NCI-H1436 (cell line): ENCODE data around the gene NUDT9.
"Not testable (repeated sequence)": the region's sequence is repeated elsewhere in the genome, so short reads cannot be mapped to it uniquely, and the experiment has no call there.

Source experiments
- DNase-seq: peaks from one replicate; lab custom pipeline; 2025; lab: John Stamatoyannopoulos, UW

The NUDT9 gene

GRCh38 chr4:87409420-87409939 lies 12.9 kb upstream of the NUDT9 start:
- no peak for DNase-seq

GRCh38 chr4:87410157-87410556 lies 12.2 kb upstream of the NUDT9 start:
- DNase-seq: no peak

GRCh38 chr4:87410679-87411078 lies 11.7 kb upstream of the NUDT9 start:
- DNase-seq: no peak

GRCh38 chr4:87414816-87415215 lies 7.6 kb upstream of the NUDT9 start:
- DNase-seq: no peak

- no peak for DNase-seq
These were observed 5.4 kb upstream of the NUDT9 start for GRCh38 chr4:87416965-87417364.

- not testable (repeated sequence) for DNase-seq
These were observed 4.0 kb upstream of the NUDT9 start for GRCh38 chr4:87418410-87418809.

GRCh38 chr4:87419578-87420249 lies 2.7 kb upstream of the NUDT9 start:
- no peak for DNase-seq

- DNase-seq: no peak
These were observed 2.0 kb upstream of the NUDT9 start for GRCh38 chr4:87420276-87420830.

- DNase-seq: peak; percentile 22
These were observed 1.1 kb downstream of the NUDT9 start for GRCh38 chr4:87423317-87424098.

GRCh38 chr4:87424099-87424543 lies 1.7 kb downstream of the NUDT9 start:
- DNase-seq: not testable (repeated sequence)

GRCh38 chr4:87425711-87426110 lies 3.3 kb downstream of the NUDT9 start:
- DNase-seq: no peak

- no peak for DNase-seq
These were observed 4.6 kb downstream of the NUDT9 start for GRCh38 chr4:87426865-87427517.

GRCh38 chr4:87427518-87427868 lies 5.1 kb downstream of the NUDT9 start:
- DNase-seq: no peak

- no peak for DNase-seq
These were observed 6.6 kb downstream of the NUDT9 start for GRCh38 chr4:87428979-87429378.

- DNase-seq: no peak
These were observed 7.7 kb downstream of the NUDT9 start for GRCh38 chr4:87430038-87430437.

GRCh38 chr4:87433342-87433741 lies 11.0 kb downstream of the NUDT9 start:
- DNase-seq: no peak

GRCh38 chr4:87442889-87443288 lies 20.5 kb downstream of the NUDT9 start:
- no peak for DNase-seq

- DNase-seq: no peak
These were observed 22.4 kb downstream of the NUDT9 start for GRCh38 chr4:87444741-87445140.

GRCh38 chr4:87445964-87446363 lies 23.6 kb downstream of the NUDT9 start:
- no peak for DNase-seq

GRCh38 chr4:87446375-87446774 lies 24.0 kb downstream of the NUDT9 start:
- DNase-seq: not testable (repeated sequence)

GRCh38 chr4:87451537-87451936 lies 29.2 kb downstream of the NUDT9 start:
- DNase-seq: no peak

- DNase-seq: no peak
These were observed 36.5 kb downstream of the NUDT9 start for GRCh38 chr4:87458913-87459312.
